Activated CD4-positive, alpha-beta T cell treated with anti-CD3 and anti-CD28 coated beads, Interleukin-2, amount 50 U/mL, for 24 hours (primary cell): ENCODE results near the gene CD14.
"Not testable (repeated sequence)": the region's sequence is repeated elsewhere in the genome, so short reads cannot be mapped to it uniquely, and the experiment has no call there.

Experiments used
- DNase-seq, 2 donors: peaks; one replicate each; pipeline ENCODE4 v3.0.0-alpha.2; 2020; ENCODE audit warnings: low read depth in 1 of 2, low spot score in 1 of 2

CD14 gene

GRCh38 chr5:140633021-140633471 lies at the start of gene CD14:
Gene CD14 (minus strand): TSS chr5:140633175. CDS start chr5:140633071, 104 bp downstream.
- no peak for DNase-seq

GRCh38 chr5:140678993-140679392 lies 46.0 kb upstream of the CD14 start:
- DNase-seq = no peak

DNA sequence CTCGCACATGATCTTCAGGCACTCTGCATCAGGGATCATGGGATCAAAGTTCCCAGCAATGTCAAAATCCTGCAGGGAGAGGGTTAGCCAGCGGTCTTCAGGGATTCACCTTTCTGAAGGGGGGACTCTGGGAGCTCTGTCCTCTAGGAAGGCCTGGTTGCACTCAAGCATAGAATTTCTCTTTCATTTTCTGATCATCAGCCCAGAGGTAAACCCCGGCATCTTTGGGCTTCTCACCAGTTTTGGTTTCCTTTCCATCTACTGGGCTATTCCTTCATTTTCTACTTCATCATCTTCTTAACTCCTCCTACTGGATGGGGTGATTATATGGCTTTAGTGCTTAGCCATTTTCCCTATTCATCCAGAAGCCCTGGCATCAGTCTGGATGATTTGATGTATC lies 45.0 kb upstream of the CD14 start:
- DNase-seq = no peak

DNA sequence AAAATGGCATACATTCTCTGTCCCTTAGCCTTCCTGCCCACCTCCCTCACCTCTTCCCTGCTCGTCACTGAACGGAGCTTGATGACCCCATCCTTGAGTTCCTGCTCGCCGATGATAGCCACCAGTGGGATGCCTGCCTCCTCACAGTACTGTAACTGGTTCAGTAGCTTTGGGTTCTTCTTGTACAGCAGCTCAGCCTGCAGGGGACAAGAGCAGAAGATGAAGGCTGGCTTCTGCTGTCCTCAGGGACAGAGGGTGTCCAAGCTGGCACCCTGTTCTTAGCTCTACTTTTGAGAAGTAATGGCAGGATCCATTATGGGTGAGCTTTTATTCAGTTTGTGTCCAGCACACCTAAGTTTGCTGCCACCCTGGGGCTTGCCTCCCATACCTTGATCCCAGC lies 41.7 kb upstream of the CD14 start:
- DNase-seq = no peak

GRCh38 chr5:140674211-140674610 lies 41.2 kb upstream of the CD14 start:
- no peak for DNase-seq

DNA sequence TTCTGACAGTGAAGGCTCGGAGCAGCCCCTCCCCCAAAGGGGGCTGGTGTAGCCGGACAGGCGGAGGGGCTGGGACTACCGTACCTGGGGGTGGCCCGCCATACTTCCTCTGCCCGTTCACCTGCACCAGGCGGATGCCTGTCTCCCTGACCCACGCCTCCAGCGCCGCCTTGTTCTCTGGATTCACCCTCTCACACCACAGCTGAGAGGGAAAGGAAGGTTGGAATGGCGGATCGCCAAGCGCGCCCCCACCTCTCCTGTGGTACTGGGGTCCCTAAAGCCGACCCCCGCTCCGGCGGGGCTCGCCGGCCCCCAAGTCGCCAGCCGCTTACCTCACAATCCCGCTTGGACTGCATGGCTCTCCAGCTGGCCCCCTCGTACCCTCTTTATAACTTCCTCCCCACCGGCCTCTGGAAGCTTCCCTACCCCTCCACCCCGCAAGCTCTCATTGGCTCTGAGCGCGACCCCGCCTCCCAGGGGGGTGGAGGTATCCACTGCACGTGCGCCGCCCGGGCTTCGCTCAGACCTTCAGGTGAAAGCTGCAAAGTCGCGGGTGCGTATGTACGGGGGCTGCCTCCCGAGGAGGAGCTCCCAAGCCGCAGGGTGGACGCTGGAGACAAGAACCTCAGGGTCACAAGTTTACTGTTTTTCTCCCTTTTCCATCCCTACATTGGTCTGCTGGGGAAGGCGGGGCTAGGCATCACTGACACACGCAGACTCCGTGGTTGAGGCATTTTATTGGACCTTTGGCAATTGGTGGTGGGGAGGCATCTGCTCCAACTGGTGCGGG lies 40.4 kb upstream of the CD14 start, which contains the start of gene DND1:
Gene DND1 (minus strand): TSS at position 390 of the 790 bp plus-strand sequence. CDS start 34 bp downstream, at position 356.
- DNase-seq = no peak

- no peak for DNase-seq
Measured at GRCh38 chr5:140672455-140673186, 39.6 kb upstream of the CD14 start.

GRCh38 chr5:140671472-140672125 lies 38.6 kb upstream of the CD14 start:
- DNase-seq = no peak

GRCh38 chr5:140671035-140671434 lies 38.1 kb upstream of the CD14 start:
- DNase-seq = not testable (repeated sequence)

DNA sequence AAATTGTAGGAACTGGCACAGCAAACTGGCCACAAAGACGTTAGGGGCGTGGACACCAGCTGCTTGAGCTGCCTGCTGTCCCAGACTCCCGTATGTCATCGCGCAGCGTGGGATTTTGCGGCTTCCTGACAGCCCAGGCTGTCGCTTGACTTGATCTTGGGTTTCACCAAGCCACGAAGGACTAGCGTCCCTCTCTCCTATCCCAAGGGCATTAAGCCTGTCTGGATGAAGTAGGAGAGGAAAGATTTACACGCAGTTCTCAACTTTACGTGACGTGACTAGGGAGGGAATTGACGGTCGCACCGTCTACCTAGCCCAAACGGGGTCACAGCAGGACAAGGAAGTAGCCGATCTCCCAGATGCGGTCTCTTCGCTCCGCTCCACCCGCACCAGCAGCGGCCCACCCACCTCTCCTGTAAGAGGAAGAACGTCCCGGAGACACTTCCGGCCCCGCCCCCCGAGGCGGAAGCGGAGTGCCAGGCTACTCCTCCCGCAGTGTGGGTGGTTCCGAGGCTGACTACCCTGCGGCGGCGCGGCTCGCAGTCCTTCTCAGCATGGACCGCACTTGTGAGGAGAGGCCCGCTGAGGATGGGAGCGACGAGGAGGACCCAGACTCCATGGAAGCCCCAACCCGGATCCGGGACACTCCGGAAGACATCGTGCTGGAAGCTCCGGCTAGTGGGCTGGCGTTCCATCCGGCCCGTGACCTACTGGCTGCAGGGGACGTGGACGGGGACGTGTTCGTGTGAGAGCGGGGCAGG lies 31.6 kb upstream of the CD14 start, which contains the start of gene WDR55:
Gene WDR55 (plus strand): TSS at position 546 of the 761 bp plus-strand sequence. CDS start 9 bp downstream, at position 555.
- DNase-seq = peak; percentile 85 to 95

GRCh38 chr5:140664030-140664358 lies 31.0 kb upstream of the CD14 start:
- DNase-seq = no peak

- not testable (repeated sequence) for DNase-seq
Measured at GRCh38 chr5:140660371-140660770, 27.4 kb upstream of the CD14 start.

DNA sequence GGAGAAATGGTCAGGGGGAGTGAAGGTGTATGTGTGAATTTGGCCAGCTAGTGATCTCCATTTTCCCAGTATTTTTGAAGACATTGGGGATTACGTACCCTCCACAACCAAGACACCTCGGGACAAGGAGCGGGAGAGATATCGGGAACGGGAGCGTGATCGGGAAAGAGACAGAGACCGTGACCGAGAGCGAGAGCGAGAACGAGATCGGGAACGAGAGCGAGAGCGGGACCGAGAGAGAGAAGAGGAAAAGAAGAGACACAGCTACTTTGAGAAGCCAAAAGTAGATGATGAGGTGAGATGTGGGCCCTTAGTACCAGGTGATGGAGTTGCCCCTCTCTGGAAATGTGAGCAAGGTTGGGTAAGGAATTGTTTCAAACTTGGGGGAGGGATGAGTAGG lies 25.9 kb upstream of the CD14 start:
- DNase-seq = no peak

DNA sequence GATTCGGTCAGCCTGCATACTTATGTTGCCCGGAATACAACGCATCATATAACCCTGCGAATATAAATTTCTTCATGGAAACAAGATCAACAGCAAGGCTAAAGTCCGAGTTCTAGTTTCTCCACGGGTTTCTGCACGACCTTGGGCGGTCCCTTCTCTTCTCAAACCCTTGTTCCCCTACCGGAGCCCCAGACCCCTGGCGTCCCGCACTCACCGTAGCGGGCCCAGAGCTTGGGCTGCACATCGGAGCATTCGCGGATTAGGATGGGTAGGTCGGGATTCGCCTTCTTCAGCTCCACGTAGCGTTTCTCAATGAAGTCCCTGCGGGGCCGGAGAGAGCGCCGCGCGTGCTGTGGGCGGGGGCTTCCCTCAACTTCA lies 14.1 kb upstream of the CD14 start:
- DNase-seq = no peak

- no peak for DNase-seq
Measured at GRCh38 chr5:140642718-140643117, 9.7 kb upstream of the CD14 start.

GRCh38 chr5:140641716-140642115 lies 8.7 kb upstream of the CD14 start:
- no peak for DNase-seq

- peak; percentile 88 to 96 for DNase-seq
Measured at GRCh38 chr5:140639148-140639981, 6.4 kb upstream of the CD14 start, which contains the start of gene TMCO6. Gene TMCO6 (plus strand): TSS chr5:140639451. CDS start chr5:140639528, 77 bp downstream.

GRCh38 chr5:140638898-140639147 lies 5.8 kb upstream of the CD14 start:
- not testable (repeated sequence) for DNase-seq

- DNase-seq = no peak
Measured at GRCh38 chr5:140637371-140638100, 4.6 kb upstream of the CD14 start.
